Measurements from ENCODE around the gene SPTBN1. TPM values are rescaled to one million over a fixed set of nuclear protein-coding genes. Genes with fewer than 3 reads are reported as not detected.

Gene SPTBN1
- total and polyA plus RNA-seq, 9 donors: 108 to 314 (median 232) TPM

GRCh38 chr2:54640834-54641540, 184.9 kb downstream of the SPTBN1 start:
- TF ChIP-seq EP300 (IDR thresholded peaks at IDR 0.05) (no peak), POLR2A (IDR thresholded peaks at IDR 0.05) (no peak), CTCF (IDR thresholded peaks at IDR 0.05) (no peak)
- H3K27ac ChIP-seq: no peak overlapping the region
- H3K9me3 ChIP-seq: no peaks in the 10 kb centered on the region
- no peaks in the 10 kb centered on the region for H3K27me3 ChIP-seq
- H3K36me3 ChIP-seq: no peaks in the 10 kb centered on the region
- intact Hi-C loops (cut with DNase I): no loop called here
- DNase-seq: no peak
- WGBS, 3 donors: 28 to 32% (median 32%) methylated on average over 8 of the region's 8 CpGs
- peaks cover 11% of the 10 kb centered on the region for H3K4me1 ChIP-seq (ENCODE audit: insufficient read depth)
- H3K4me3 ChIP-seq: no peak overlapping the region

GRCh38 chr2:54641988-54642387, 185.9 kb downstream of the SPTBN1 start:
- H3K27ac ChIP-seq: no peak overlapping the region
- intact Hi-C loops (cut with DNase I): no loop called here
- 84 to 94% (median 90%) methylated on average over 8 of the region's 8 CpGs for WGBS, 3 donors
- TF ChIP-seq POLR2A (IDR thresholded peaks at IDR 0.05) (no peak), CTCF (IDR thresholded peaks at IDR 0.05) (no peak), EP300 (IDR thresholded peaks at IDR 0.05) (no peak)
- H3K36me3 ChIP-seq: no peaks in the 10 kb centered on the region
- no peaks in the 10 kb centered on the region for H3K9me3 ChIP-seq
- no peaks in the 10 kb centered on the region for H3K27me3 ChIP-seq
- no peak for DNase-seq
- no peak overlapping the region for H3K4me3 ChIP-seq
- peaks cover 11% of the 10 kb centered on the region for H3K4me1 ChIP-seq (ENCODE audit: insufficient read depth)

GRCh38 chr2:54642677-54643430, 186.7 kb downstream of the SPTBN1 start:
- Histone ChIP-seq H3K36me3 (no peaks in the 10 kb centered on the region), H3K4me3 (no peak overlapping the region), H3K9me3 (no peaks in the 10 kb centered on the region), H3K27ac (no peak overlapping the region), H3K4me1 (ENCODE audit: insufficient read depth) (peaks cover 11% of the 10 kb centered on the region), H3K27me3 (no peaks in the 10 kb centered on the region)
- WGBS, 3 donors: 88 to 93% (median 93%) methylated on average over 11 of the region's 11 CpGs
- DNase-seq: no peak
- intact Hi-C loops (cut with DNase I): no loop called here
- TF ChIP-seq EP300 (IDR thresholded peaks at IDR 0.05): no peak
- TF ChIP-seq CTCF (IDR thresholded peaks at IDR 0.05): no peak
- TF ChIP-seq POLR2A (IDR thresholded peaks at IDR 0.05): no peak

GRCh38 chr2:54644236-54644635, 188.1 kb downstream of the SPTBN1 start:
- no peak overlapping the region for H3K4me3 ChIP-seq
- no peaks in the 10 kb centered on the region for H3K36me3 ChIP-seq
- 81 to 87% (median 87%) methylated on average over 4 of the region's 4 CpGs for WGBS, 3 donors
- H3K9me3 ChIP-seq: no peaks in the 10 kb centered on the region
- DNase-seq: no peak
- intact Hi-C loops (cut with DNase I): no loop called here
- peaks cover 7% of the 10 kb centered on the region for H3K4me1 ChIP-seq (ENCODE audit: insufficient read depth)
- no peak for TF ChIP-seq CTCF (IDR thresholded peaks at IDR 0.05)
- no peak for TF ChIP-seq EP300 (IDR thresholded peaks at IDR 0.05)
- no peak for TF ChIP-seq POLR2A (IDR thresholded peaks at IDR 0.05)
- H3K27me3 ChIP-seq: no peaks in the 10 kb centered on the region
- no peak overlapping the region for H3K27ac ChIP-seq

All from ovary (tissue), 9 donors.